Gastroesophageal sphincter (tissue), 4 donors: ENCODE data around the gene TUBB6. TPM values are rescaled to one million over a fixed set of nuclear protein-coding genes. Genes with fewer than 3 reads are reported as not detected.

Experiments used
- ATAC-seq: fragments of 150-250 bp; one replicate; pipeline ENCODE4 v1.9.1; 2016; ENCODE audit warnings: mild to moderate bottlenecking, moderate library complexity
- H3K27ac ChIP-seq, 4 donors: fragments of 200-600 bp; sonication (generic) in 3 of 4; 1 replicate in 3 of 4; 2 replicates in 1 of 4; pipeline ENCODE4 v1.5.1; 2016 to 2019
- H3K27me3 ChIP-seq: fragments of 200-600 bp; sonication (generic); one replicate; pipeline ENCODE4 v1.5.1; 2019
- H3K36me3 ChIP-seq, 2 donors: fragments of 200-600 bp; sonication (generic); one replicate each; pipeline ENCODE4 v1.5.1; 2019; ENCODE audit warnings: control low read depth in 1 of 2
- H3K4me1 ChIP-seq, 3 donors: fragments of 200-600 bp; sonication (generic); 1 replicate in 2 of 3; 2 replicates in 1 of 3; pipeline ENCODE4 v1.5.1; 2016 to 2019; ENCODE audit warnings: control low read depth in 2 of 3
- H3K4me3 ChIP-seq, 2 donors: fragments of 200-600 bp; sonication (generic); one replicate each; pipeline ENCODE4 v1.5.1; 2019; ENCODE audit warnings: mild to moderate bottlenecking in 1 of 2, moderate library complexity in 1 of 2
- H3K9me3 ChIP-seq, 3 donors: fragments of 200-600 bp; sonication (generic); one replicate each; pipeline ENCODE4 v1.5.1; 2017 to 2019; ENCODE audit warnings: control low read depth in 2 of 3
- EP300 ChIP-seq: sonication (generic); formaldehyde crosslinking; IDR thresholded peaks from one replicate; pipeline ENCODE4 v1.6.1; 2017; ENCODE audit warnings: antibody characterized with exemption, mild to moderate bottlenecking
- POLR2A ChIP-seq, 2 donors: fragments of 450-650 bp; IDR thresholded peaks; one replicate each; pipeline ENCODE4 v1.6.1; 2017; ENCODE audit warnings: antibody characterized with exemption in 2 of 2, mild to moderate bottlenecking in 2 of 2, moderate library complexity in 1 of 2
- POLR2AphosphoS5 ChIP-seq: sonication (generic); formaldehyde crosslinking; IDR thresholded peaks from one replicate; pipeline ENCODE4 v1.6.1; 2017; ENCODE audit warnings: antibody characterized with exemption
- WGBS, 2 donors: methylation state at CpG; one replicate each; pipeline ENCODE4 v1.1.5; 2018; ENCODE audit warnings: low coverage in 1 of 2; 5-methylcytosine and 5-hydroxymethylcytosine counted together
- total RNA-seq, 4 donors: library from RNA; depleted of rRNA; stranded (reverse); fragments of >200 nt; gene quantifications; one replicate each; pipeline ENCODE4 v1.1.0, GENCODE V29; 2016
- TF ChIP-seq, protein P1 (sequence below), 4 experiments: fragments of 200-600 bp in 2 of 4; fragments of 450-650 bp in 2 of 4; sonication (generic) in 1 of 4; IDR thresholded peaks; one replicate each; pipeline ENCODE4 v1.5.1; 2017 to 2019; ENCODE audit warnings: antibody characterized with exemption in 4 of 4, mild to moderate bottlenecking in 2 of 4, moderate library complexity in 2 of 4

The TUBB6 gene
- total RNA-seq, 4 donors from 2014 or later: 398 to 983 (median 654) TPM

- peaks cover 0 to 46% of the 10 kb centered on the region in 2 donors for H3K36me3 ChIP-seq
- peak overlapping the region; percentile 70 to 82 (median 74) for H3K27ac ChIP-seq
These were observed 6.7 kb downstream of the TUBB6 start for GRCh38 chr18:12314591-12315305.

GRCh38 chr18:12315490-12315889 is 7.4 kb downstream of the TUBB6 start:
- Histone ChIP-seq H3K9me3 (peaks cover 0 to 8% (median 0%) of the 10 kb centered on the region in 3 donors), H3K36me3 (peaks cover 0 to 52% of the 10 kb centered on the region in 2 donors), H3K27ac (peak overlapping the region; percentile 70 to 82 (median 74)), H3K4me1 (peaks cover 16 to 85% (median 48%) of the 10 kb centered on the region in 3 donors), H3K4me3 (no peak overlapping the region), H3K27me3 (no peaks in the 10 kb centered on the region)
- ATAC-seq: peak; percentile 19
- WGBS, 2 donors: 28 to 35% methylated on average over 10 of the region's 10 CpGs
- no peak for TF ChIP-seq POLR2A (IDR thresholded peaks at IDR 0.05)
- TF ChIP-seq POLR2AphosphoS5: no peak
- TF ChIP-seq, protein P1, sequence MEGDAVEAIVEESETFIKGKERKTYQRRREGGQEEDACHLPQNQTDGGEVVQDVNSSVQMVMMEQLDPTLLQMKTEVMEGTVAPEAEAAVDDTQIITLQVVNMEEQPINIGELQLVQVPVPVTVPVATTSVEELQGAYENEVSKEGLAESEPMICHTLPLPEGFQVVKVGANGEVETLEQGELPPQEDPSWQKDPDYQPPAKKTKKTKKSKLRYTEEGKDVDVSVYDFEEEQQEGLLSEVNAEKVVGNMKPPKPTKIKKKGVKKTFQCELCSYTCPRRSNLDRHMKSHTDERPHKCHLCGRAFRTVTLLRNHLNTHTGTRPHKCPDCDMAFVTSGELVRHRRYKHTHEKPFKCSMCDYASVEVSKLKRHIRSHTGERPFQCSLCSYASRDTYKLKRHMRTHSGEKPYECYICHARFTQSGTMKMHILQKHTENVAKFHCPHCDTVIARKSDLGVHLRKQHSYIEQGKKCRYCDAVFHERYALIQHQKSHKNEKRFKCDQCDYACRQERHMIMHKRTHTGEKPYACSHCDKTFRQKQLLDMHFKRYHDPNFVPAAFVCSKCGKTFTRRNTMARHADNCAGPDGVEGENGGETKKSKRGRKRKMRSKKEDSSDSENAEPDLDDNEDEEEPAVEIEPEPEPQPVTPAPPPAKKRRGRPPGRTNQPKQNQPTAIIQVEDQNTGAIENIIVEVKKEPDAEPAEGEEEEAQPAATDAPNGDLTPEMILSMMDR (IDR thresholded peaks at IDR 0.05): no peak
- no peak for TF ChIP-seq EP300

More at GRCh38 chr18:12314591-12315305, 6.7 kb downstream of the TUBB6 start:
- TF ChIP-seq, protein P1 (IDR thresholded peaks at IDR 0.05): no peak
- TF ChIP-seq POLR2AphosphoS5: no peak
- TF ChIP-seq POLR2A (IDR thresholded peaks at IDR 0.05): no peak
- no peak for TF ChIP-seq EP300
- ATAC-seq: no peak
- H3K9me3 ChIP-seq: peaks cover 0 to 8% (median 0%) of the 10 kb centered on the region in 3 donors
- 36 to 38% methylated on average over 1 of the region's 1 CpG for WGBS, 2 donors
- no peak overlapping the region for H3K4me3 ChIP-seq
- H3K27me3 ChIP-seq: no peaks in the 10 kb centered on the region
- H3K4me1 ChIP-seq: peaks cover 16 to 85% (median 51%) of the 10 kb centered on the region in 3 donors

GRCh38 chr18:12315911-12316310 is 7.9 kb downstream of the TUBB6 start:
- Histone ChIP-seq H3K4me3 (no peak overlapping the region), H3K27ac (peak overlapping the region; percentile 70 to 82 (median 74)), H3K27me3 (no peaks in the 10 kb centered on the region), H3K9me3 (peaks cover 0 to 8% (median 0%) of the 10 kb centered on the region in 3 donors), H3K4me1 (peaks cover 16 to 85% (median 50%) of the 10 kb centered on the region in 3 donors), H3K36me3 (peaks cover 0 to 51% of the 10 kb centered on the region in 2 donors)
- WGBS, 2 donors: 13 to 18% methylated on average over 3 to 5 of the region's 5 CpGs
- peak; percentile 38 for ATAC-seq
- TF ChIP-seq, protein P1 (IDR thresholded peaks at IDR 0.05): no peak
- TF ChIP-seq POLR2A (IDR thresholded peaks at IDR 0.05) (no peak), POLR2AphosphoS5 (no peak), EP300 (no peak)

DNA sequence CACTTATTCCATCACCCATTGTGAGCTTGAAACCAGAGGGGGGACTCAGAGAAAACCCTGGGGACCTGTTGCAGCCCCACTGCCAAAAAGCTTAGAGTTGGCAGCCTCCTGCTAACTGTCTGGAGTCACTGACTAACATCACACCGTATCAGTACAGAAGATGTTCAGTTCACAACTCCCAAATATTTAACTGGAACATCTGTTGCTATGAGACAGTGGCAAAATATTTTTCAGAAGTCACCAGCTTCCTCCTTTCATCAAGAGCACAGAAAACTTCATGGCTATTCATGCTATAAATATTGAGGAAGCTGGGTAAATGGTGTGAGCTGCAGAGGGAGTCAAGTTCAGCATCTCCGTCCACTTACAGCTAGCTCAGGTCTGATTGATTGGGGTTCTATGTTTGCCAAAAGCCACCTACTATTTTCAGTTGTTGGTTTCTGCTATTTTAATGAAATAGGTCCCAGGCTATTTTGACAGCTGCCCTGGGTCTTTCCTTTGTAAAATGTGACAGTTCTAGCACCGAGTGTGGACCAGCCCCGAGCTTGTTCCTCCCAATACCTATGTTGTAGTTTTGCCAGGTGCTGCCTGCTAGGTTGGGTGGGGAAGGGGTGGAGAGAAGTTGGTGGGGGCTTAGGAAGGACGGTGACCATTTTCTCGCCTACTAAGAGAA is 9.8 kb downstream of the TUBB6 start:
- TF ChIP-seq EP300 (no peak), POLR2A (IDR thresholded peaks at IDR 0.05) (no peak), POLR2AphosphoS5 (peak; percentile 36)
- H3K4me3 ChIP-seq: no peak overlapping the region
- no peaks in the 10 kb centered on the region for H3K9me3 ChIP-seq
- H3K36me3 ChIP-seq: peaks cover 0 to 50% of the 10 kb centered on the region in 2 donors
- WGBS, 2 donors: 0 to 20% methylated on average over 3 to 4 of the region's 6 CpGs
- no peaks in the 10 kb centered on the region for H3K27me3 ChIP-seq
- peak overlapping the region; percentile 70 to 82 (median 78) for H3K27ac ChIP-seq
- peaks cover 16 to 91% (median 53%) of the 10 kb centered on the region in 3 donors for H3K4me1 ChIP-seq
- ATAC-seq: peak; percentile 74

DNA sequence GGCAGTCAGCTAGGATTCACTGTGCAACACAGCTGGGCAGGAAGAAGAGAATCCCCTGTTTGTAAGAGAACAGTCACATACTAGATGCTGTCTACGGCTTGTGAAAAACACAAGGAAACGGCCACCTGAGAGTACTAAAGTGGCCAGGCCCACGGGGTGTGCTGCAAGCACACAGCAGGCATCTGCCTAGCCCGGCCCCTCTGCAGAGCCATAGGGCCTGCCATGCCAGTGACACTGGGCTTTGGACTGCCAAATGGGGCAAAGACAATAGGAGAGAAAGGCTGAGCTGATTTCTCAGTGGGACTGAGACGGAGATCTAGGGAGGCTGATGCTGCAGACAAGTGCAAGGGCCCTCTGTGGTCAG is 10.3 kb downstream of the TUBB6 start:
- H3K4me1 ChIP-seq: peaks cover 16 to 86% (median 53%) of the 10 kb centered on the region in 3 donors
- 10 to 18% methylated on average over 4 of the region's 5 CpGs for WGBS, 2 donors
- peaks cover 0 to 51% of the 10 kb centered on the region in 2 donors for H3K36me3 ChIP-seq
- H3K27ac ChIP-seq: peak overlapping the region; percentile 70 to 82 (median 78)
- TF ChIP-seq, protein P1 (IDR thresholded peaks at IDR 0.05): no peak
- TF ChIP-seq EP300 (no peak), POLR2AphosphoS5 (no peak), POLR2A (IDR thresholded peaks at IDR 0.05) (no peak)
- ATAC-seq: no peak
- no peak overlapping the region for H3K4me3 ChIP-seq
- H3K9me3 ChIP-seq: no peaks in the 10 kb centered on the region
- no peaks in the 10 kb centered on the region for H3K27me3 ChIP-seq
